ENCODE results near the gene JAK3.

Gene JAK3

GRCh38 chr19:17841810-17842662, 5.7 kb downstream of the JAK3 start:
- peak; percentile 55 for DNase-seq (ENCODE audit: low read depth, low spot score)

DNA sequence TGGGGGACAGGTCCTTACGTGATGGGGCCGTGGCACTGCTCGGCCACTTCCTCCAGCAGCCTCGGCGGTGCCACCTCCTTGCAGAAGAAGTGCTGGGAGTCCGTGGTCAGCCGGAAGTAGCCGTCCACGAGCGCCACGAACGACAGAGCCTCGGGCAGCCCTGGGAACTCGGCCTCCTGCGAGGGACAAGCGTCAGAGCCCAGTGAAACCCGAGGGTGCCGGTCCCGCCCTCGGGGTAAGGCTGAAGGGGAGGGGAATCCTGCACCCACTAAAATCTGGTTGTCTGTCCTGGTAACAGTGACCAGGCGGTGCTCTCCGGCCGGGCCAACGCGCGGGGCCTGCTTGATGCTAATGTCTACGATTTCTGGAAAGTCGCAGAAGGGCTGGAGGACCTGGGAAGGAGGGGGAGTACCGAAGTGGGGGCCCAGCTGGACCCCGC, 6.4 kb downstream of the JAK3 start:
- no peak for DNase-seq (ENCODE audit: low read depth, low spot score)

- DNase-seq (ENCODE audit: low read depth, low spot score): no peak
Observed at GRCh38 chr19:17840019-17840418, 7.8 kb downstream of the JAK3 start.

- DNase-seq (ENCODE audit: low read depth, low spot score): no peak
Observed at GRCh38 chr19:17837972-17838371, 9.8 kb downstream of the JAK3 start.

DNA sequence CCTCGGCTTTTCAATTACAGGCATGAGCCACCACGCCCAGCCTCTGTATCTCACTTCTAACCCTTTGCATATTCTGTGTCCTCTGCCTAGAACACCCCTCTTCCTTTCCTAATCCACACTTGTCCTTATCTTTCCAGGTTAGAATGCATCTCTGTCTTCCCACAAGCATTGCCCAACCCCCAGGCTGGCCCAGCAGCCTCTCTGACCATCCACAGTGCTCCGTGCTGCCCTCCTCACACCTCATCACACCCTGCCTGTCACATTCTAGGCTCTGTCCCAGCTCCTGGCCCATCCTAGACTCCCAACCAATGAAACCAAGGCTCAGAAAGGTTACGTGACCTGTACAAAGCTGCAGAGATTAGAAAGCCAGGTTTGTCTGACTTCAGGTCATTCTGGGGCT, 11.3 kb downstream of the JAK3 start:
- DNase-seq (ENCODE audit: low read depth, low spot score): no peak

DNA sequence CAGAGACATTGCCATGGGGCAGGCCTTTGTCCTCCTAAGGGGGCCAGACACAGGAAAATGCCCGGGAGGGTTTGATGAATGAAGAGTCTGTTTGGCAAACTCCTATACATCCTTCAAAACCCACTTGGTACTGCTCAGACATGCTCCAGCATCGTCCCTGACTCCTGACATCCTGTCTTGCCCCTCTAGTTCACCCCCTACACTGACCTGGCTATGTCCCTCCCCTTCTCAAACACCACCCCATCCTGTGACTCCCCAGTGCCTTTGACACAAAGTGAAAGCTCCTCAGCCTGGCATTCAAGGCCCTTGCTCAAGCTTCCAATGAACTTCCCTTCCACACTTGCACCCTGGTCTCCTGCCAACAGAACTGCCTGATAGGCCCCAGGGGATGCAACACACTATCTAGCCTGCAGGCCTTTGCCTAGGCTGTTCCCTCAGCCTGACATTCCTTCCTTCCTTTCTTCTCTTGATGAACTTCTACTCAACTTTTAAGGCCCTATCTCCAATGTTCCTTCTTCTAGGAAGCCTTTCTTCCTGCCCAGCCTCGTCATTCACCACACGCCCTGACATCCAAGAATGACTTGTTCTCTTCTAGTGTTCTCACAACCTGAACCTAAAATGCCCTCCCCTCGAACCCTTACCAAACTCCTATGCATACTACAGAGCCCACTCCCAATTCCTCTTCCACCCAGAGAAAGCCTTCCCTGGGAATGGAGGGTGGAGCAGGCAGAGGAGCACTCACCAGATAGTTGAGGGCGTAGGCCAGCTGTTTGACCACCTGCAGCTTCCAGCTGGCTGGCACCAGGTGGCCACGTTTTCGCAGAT, 12.4 kb downstream of the JAK3 start:
- no peak for DNase-seq (ENCODE audit: low read depth, low spot score)

GRCh38 chr19:17834350-17835181, 13.2 kb downstream of the JAK3 start:
- no peak for DNase-seq (ENCODE audit: low read depth, low spot score)

GRCh38 chr19:17832443-17833208, 15.2 kb downstream of the JAK3 start:
- DNase-seq (ENCODE audit: low read depth, low spot score): no peak

GRCh38 chr19:17831419-17831888, 16.3 kb downstream of the JAK3 start:
- no peak for DNase-seq (ENCODE audit: low read depth, low spot score)

DNA sequence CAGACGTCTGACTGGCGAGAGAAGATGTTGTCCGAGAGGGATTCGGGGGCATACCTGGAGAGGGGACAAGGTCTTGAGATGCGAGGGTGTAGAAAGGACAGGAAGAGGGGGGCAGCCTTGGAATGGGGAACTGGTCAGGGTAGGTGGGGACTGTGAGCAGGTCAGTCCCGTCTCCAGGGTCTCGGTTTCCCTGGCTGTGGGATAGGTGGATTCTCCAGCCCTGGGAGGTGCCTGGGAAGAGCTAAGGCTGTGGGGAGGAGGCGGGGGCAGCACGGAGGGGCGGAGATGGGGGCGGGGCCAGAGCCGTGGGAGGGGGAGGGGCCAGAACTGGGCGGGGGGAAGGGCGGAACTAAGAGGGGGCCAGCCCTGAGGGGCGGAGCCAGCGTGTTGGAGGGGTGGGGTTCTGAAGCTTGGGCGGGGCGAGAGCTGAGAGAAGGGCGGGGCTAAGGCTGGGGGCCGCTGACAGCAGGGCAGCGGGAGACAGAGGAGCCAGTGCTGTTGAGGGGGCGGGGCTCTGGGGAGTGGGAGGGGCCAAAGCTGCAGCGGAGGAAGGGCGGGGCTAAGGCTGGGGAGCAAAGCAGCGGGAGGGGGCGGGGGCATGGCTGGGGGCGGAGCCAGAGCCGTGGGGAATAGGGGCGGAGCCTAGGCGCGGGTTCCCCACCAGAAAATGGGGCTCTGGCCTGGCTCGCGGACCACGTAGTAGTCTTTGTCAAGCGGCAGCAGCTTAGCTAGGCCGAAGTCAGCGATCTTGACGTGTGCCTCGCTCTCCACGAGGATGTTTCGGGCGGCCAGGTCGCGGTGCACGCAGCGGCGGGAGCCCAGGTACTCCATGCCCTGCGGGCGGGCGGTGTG, 17.0 kb downstream of the JAK3 start:
- no peak for DNase-seq (ENCODE audit: low read depth, low spot score)

DNA sequence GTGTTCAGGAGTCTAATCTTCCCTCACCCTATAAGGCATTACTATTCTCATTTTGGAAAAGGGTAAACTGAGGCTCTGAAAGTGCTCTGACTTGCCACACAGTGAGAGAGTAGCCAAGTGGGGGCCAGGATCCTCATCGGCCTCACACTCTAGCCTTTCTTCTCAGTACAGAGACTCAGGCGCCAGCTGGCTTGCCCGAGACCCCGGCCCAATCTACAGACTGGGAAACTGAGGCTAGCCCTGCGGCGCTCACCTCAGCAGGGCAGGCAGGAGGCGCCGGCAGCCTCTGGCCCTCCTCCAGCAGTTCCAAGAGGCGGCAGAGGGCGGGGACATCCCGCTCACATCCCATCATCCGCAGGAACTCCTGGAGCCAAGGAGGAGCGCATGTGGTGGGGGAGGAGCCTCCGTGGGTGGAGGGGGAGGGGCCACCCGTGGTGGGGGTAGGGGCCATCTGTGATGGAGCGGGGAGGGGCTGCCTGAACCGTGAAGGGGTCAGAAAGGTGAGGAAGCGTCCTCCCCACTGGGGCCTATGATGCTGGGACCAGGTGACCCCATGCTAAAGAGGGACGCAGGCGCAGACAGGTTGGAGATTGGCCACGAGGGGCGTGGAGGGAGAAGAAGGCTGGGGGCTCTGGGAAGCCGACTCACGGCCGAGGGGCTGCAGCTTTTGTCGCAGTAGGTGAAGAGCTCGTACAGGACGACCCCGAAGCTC, 17.8 kb downstream of the JAK3 start:
- no peak for DNase-seq (ENCODE audit: low read depth, low spot score)

DNA sequence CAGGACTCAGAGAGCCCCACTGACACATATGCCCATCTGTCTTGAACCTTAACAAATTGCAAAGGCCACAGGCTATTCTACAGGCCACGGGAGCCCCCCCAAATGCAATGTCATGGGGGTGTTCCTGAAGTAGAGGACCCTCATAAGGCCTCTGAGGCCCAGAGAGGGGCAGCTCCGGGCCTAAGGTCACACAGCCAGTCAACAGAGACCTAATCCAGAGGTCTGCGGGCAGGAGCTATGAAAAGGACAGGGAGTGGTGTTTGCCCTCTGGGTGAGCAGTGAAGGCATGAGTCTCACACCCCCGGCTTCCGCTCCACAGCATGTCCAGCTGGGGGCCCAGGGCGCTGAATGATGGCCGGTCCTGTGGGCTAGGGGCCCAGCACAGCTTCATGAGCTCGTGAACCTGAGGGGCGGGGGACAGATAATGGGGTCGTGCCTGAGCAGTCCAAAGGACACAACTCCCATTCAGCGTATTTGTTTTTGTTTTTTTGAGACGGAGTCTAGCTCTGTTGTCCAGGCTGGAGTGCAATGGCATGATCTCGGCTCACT, 21.2 kb downstream of the JAK3 start:
- no peak for DNase-seq (ENCODE audit: low read depth, low spot score)

DNA sequence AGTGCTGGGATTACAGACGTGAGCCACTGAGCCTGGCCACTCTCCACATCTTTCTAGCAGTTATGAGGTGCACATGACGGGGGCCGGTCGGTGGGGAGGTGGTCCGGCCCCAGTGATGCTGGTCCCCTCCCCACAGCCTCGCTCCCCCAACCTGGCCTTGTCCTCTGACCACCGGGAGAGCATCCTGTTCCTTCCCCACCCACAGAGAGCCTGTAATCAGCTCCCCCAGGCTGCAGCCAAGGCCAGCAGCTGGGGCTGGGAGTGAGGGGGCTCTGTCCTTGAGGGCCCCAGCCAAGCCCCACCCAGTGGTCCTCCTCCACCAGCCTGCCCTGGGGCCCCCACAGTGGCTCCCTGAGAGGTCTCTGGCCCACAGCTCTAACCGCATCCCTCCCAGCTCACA, 23.4 kb downstream of the JAK3 start:
- DNase-seq (ENCODE audit: low read depth, low spot score): no peak

- DNase-seq (ENCODE audit: low read depth, low spot score): no peak
Observed at GRCh38 chr19:17821190-17821589, 26.6 kb downstream of the JAK3 start, which contains the start of gene INSL3. Gene INSL3, minus strand, starts transcription at chr19:17821519. Its CDS starts 13 bp downstream, at chr19:17821506.

GRCh38 chr19:17817668-17818363, 30.0 kb downstream of the JAK3 start:
- no peak for DNase-seq (ENCODE audit: low read depth, low spot score)

GRCh38 chr19:17812099-17812498, 35.7 kb downstream of the JAK3 start:
- no peak for DNase-seq (ENCODE audit: low read depth, low spot score)

GRCh38 chr19:17811681-17812080, 36.1 kb downstream of the JAK3 start:
- DNase-seq (ENCODE audit: low read depth, low spot score): no peak

DNA sequence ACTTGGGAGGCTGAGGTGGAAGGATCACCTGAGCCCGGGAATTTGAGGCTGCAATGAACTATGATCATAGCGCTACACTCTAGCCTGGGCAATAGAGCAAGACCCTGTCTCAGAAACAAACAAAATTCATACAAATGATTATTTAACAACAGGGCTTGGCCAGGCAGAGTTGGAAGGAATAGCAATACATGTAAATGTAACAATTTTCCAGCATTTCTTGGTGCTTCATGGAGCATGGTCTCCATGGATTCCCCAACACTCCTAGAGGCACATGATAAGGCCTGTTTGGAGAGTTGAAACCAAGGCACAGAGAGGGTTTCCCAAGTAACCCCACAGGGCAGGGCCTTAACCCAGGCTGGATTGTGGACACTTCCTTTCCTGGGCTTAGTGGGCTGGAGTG, 36.7 kb downstream of the JAK3 start:
- no peak for DNase-seq (ENCODE audit: low read depth, low spot score)

Data from activated naive CD8-positive, alpha-beta T cell treated with anti-CD3 and anti-CD28 coated beads, Interleukin-2, amount 50 U/mL, for 16 hours (primary cell).